Measurements from ENCODE around the gene PHLDA2.

Gene PHLDA2

GRCh38 chr11:2883979-2884815, 45.0 kb downstream of the PHLDA2 start:
- Histone ChIP-seq H3K9me3 (ENCODE audit: control insufficient read depth in 5 of 5, low read length in 5 of 5) (peaks cover 0 to 3% (median 1%) of the 10 kb centered on the region in 5 donors), H3K36me3 (ENCODE audit: control insufficient read depth in 5 of 5, insufficient read depth in 5 of 5, low read length in 5 of 5) (peaks cover 0 to 9% (median 2%) of the 10 kb centered on the region in 5 donors), H3K9ac (ENCODE audit: low read length in 5 of 5) (peak overlapping the region in 3 of 5 donors; percentile 43 to 69 (median 68)), H3K27ac (ENCODE audit: low read depth, low read length) (peak overlapping the region; percentile 54), H3K4me3 (ENCODE audit: low read depth in 1 of 5, low read length in 5 of 5) (peak overlapping the region in 4 of 5 donors; percentile 68 to 83 (median 74)), H3K27me3 (ENCODE audit: control insufficient read depth in 5 of 5, insufficient read depth in 4 of 5, low read length in 5 of 5) (no peaks in the 10 kb centered on the region), H3K4me1 (ENCODE audit: control insufficient read depth in 5 of 5, insufficient read depth in 5 of 5, low read length in 5 of 5) (peaks cover 0 to 54% (median 51%) of the 10 kb centered on the region in 5 donors)

GRCh38 chr11:2883640-2883978, 45.6 kb downstream of the PHLDA2 start:
- Histone ChIP-seq H3K4me1 (ENCODE audit: control insufficient read depth in 5 of 5, insufficient read depth in 5 of 5, low read length in 5 of 5) (peaks cover 0 to 54% (median 51%) of the 10 kb centered on the region in 5 donors), H3K9ac (ENCODE audit: low read length in 5 of 5) (peak overlapping the region in 3 of 5 donors; percentile 43 to 69 (median 64)), H3K27ac (ENCODE audit: low read depth, low read length) (peak overlapping the region; percentile 54), H3K36me3 (ENCODE audit: control insufficient read depth in 5 of 5, insufficient read depth in 5 of 5, low read length in 5 of 5) (peaks cover 0 to 14% (median 8%) of the 10 kb centered on the region in 5 donors), H3K9me3 (ENCODE audit: control insufficient read depth in 5 of 5, low read length in 5 of 5) (peaks cover 0 to 8% (median 7%) of the 10 kb centered on the region in 5 donors), H3K4me3 (ENCODE audit: low read depth in 1 of 5, low read length in 5 of 5) (peak overlapping the region; percentile 68 to 83 (median 74)), H3K27me3 (ENCODE audit: control insufficient read depth in 5 of 5, insufficient read depth in 4 of 5, low read length in 5 of 5) (no peaks in the 10 kb centered on the region)

GRCh38 chr11:2882396-2883110, 46.7 kb downstream of the PHLDA2 start:
- Histone ChIP-seq H3K27me3 (ENCODE audit: control insufficient read depth in 5 of 5, insufficient read depth in 4 of 5, low read length in 5 of 5) (no peaks in the 10 kb centered on the region), H3K4me3 (ENCODE audit: low read depth in 1 of 5, low read length in 5 of 5) (peak overlapping the region; percentile 68 to 83 (median 74))

GRCh38 chr11:2881981-2882375, 47.2 kb downstream of the PHLDA2 start:
- Histone ChIP-seq H3K4me1 (ENCODE audit: control insufficient read depth in 5 of 5, insufficient read depth in 5 of 5, low read length in 5 of 5) (peaks cover 0 to 50% (median 48%) of the 10 kb centered on the region in 5 donors), H3K4me3 (ENCODE audit: low read depth in 1 of 5, low read length in 5 of 5) (peak overlapping the region in 2 of 5 donors; percentile 13 to 74), H3K27ac (ENCODE audit: low read depth, low read length) (no peak overlapping the region), H3K9me3 (ENCODE audit: control insufficient read depth in 5 of 5, low read length in 5 of 5) (peaks cover 0 to 9% (median 7%) of the 10 kb centered on the region in 5 donors), H3K27me3 (ENCODE audit: control insufficient read depth in 5 of 5, insufficient read depth in 4 of 5, low read length in 5 of 5) (no peaks in the 10 kb centered on the region), H3K36me3 (ENCODE audit: control insufficient read depth in 5 of 5, insufficient read depth in 5 of 5, low read length in 5 of 5) (peaks cover 0 to 16% (median 9%) of the 10 kb centered on the region in 5 donors), H3K9ac (ENCODE audit: low read length in 5 of 5) (peak overlapping the region in 1 of 5 donors; percentile 42)

More at GRCh38 chr11:2882396-2883110, 46.7 kb downstream of the PHLDA2 start:
- Histone ChIP-seq H3K9me3 (ENCODE audit: control insufficient read depth in 5 of 5, low read length in 5 of 5) (peaks cover 0 to 9% (median 7%) of the 10 kb centered on the region in 5 donors), H3K4me1 (ENCODE audit: control insufficient read depth in 5 of 5, insufficient read depth in 5 of 5, low read length in 5 of 5) (peaks cover 0 to 51% (median 45%) of the 10 kb centered on the region in 5 donors), H3K36me3 (ENCODE audit: control insufficient read depth in 5 of 5, insufficient read depth in 5 of 5, low read length in 5 of 5) (peaks cover 0 to 16% (median 9%) of the 10 kb centered on the region in 5 donors), H3K27ac (ENCODE audit: low read depth, low read length) (no peak overlapping the region), H3K9ac (ENCODE audit: low read length in 5 of 5) (peak overlapping the region in 1 of 5 donors; percentile 41)

- Histone ChIP-seq H3K9ac (ENCODE audit: low read length in 5 of 5) (peak overlapping the region in 1 of 5 donors; percentile 42), H3K9me3 (ENCODE audit: control insufficient read depth in 5 of 5, low read length in 5 of 5) (peaks cover 0 to 11% (median 8%) of the 10 kb centered on the region in 5 donors), H3K27ac (ENCODE audit: low read depth, low read length) (no peak overlapping the region), H3K36me3 (ENCODE audit: control insufficient read depth in 5 of 5, insufficient read depth in 5 of 5, low read length in 5 of 5) (peaks cover 0 to 16% (median 9%) of the 10 kb centered on the region in 5 donors), H3K27me3 (ENCODE audit: control insufficient read depth in 5 of 5, insufficient read depth in 4 of 5, low read length in 5 of 5) (no peaks in the 10 kb centered on the region), H3K4me1 (ENCODE audit: control insufficient read depth in 5 of 5, insufficient read depth in 5 of 5, low read length in 5 of 5) (peaks cover 0 to 46% (median 41%) of the 10 kb centered on the region in 5 donors), H3K4me3 (ENCODE audit: low read depth in 1 of 5, low read length in 5 of 5) (peak overlapping the region in 2 of 5 donors; percentile 13 to 33)
Observed at GRCh38 chr11:2881076-2881980, 47.9 kb downstream of the PHLDA2 start.

GRCh38 chr11:2880646-2881045, 48.6 kb downstream of the PHLDA2 start:
- Histone ChIP-seq H3K4me1 (ENCODE audit: control insufficient read depth in 5 of 5, insufficient read depth in 5 of 5, low read length in 5 of 5) (peaks cover 0 to 43% (median 39%) of the 10 kb centered on the region in 5 donors), H3K4me3 (ENCODE audit: low read depth in 1 of 5, low read length in 5 of 5) (no peak overlapping the region), H3K27me3 (ENCODE audit: control insufficient read depth in 5 of 5, insufficient read depth in 4 of 5, low read length in 5 of 5) (no peaks in the 10 kb centered on the region), H3K9ac (ENCODE audit: low read length in 5 of 5) (no peak overlapping the region), H3K36me3 (ENCODE audit: control insufficient read depth in 5 of 5, insufficient read depth in 5 of 5, low read length in 5 of 5) (peaks cover 0 to 16% (median 9%) of the 10 kb centered on the region in 5 donors), H3K27ac (ENCODE audit: low read depth, low read length) (no peak overlapping the region), H3K9me3 (ENCODE audit: control insufficient read depth in 5 of 5, low read length in 5 of 5) (peaks cover 0 to 11% (median 8%) of the 10 kb centered on the region in 5 donors)

GRCh38 chr11:2878782-2879181, 50.4 kb downstream of the PHLDA2 start:
- Histone ChIP-seq H3K27me3 (ENCODE audit: control insufficient read depth in 5 of 5, insufficient read depth in 4 of 5, low read length in 5 of 5) (peaks cover 0 to 3% (median 0%) of the 10 kb centered on the region in 5 donors), H3K36me3 (ENCODE audit: control insufficient read depth in 5 of 5, insufficient read depth in 5 of 5, low read length in 5 of 5) (peaks cover 0 to 24% (median 13%) of the 10 kb centered on the region in 5 donors), H3K9me3 (ENCODE audit: control insufficient read depth in 5 of 5, low read length in 5 of 5) (peaks cover 0 to 17% (median 8%) of the 10 kb centered on the region in 5 donors), H3K4me3 (ENCODE audit: low read depth in 1 of 5, low read length in 5 of 5) (no peak overlapping the region), H3K27ac (ENCODE audit: low read depth, low read length) (no peak overlapping the region), H3K9ac (ENCODE audit: low read length in 5 of 5) (no peak overlapping the region), H3K4me1 (ENCODE audit: control insufficient read depth in 5 of 5, insufficient read depth in 5 of 5, low read length in 5 of 5) (peaks cover 0 to 36% (median 30%) of the 10 kb centered on the region in 5 donors)

Data from subcutaneous abdominal adipose tissue (tissue), 5 donors.